ENCODE measurements around the gene CACNB2.

CACNB2 gene

GRCh38 chr10:18328941-18329340, 188.7 kb downstream of the CACNB2 start:
- DNase-seq (ENCODE audit: low read depth in 4 of 4, low spot score in 1 of 4), result no peak

GRCh38 chr10:18332048-18332447, 191.8 kb downstream of the CACNB2 start:
- DNase-seq (ENCODE audit: low read depth in 4 of 4, low spot score in 1 of 4), result no peak

- DNase-seq (ENCODE audit: low read depth in 4 of 4, low spot score in 1 of 4), result no peak
Observed at GRCh38 chr10:18332484-18332883, 192.3 kb downstream of the CACNB2 start.

- no peak for DNase-seq (ENCODE audit: low read depth in 4 of 4, low spot score in 1 of 4)
Observed at GRCh38 chr10:18333621-18334020, 193.4 kb downstream of the CACNB2 start.

GRCh38 chr10:18334116-18334867, 194.1 kb downstream of the CACNB2 start:
- no peak for DNase-seq (ENCODE audit: low read depth in 4 of 4, low spot score in 1 of 4)

GRCh38 chr10:18340496-18341051, 200.3 kb downstream of the CACNB2 start:
- no peak for DNase-seq (ENCODE audit: low read depth in 4 of 4, low spot score in 1 of 4)

GRCh38 chr10:18341055-18341454, 200.8 kb downstream of the CACNB2 start:
- DNase-seq (ENCODE audit: low read depth in 4 of 4, low spot score in 1 of 4), result no peak

GRCh38 chr10:18343573-18343972, 203.3 kb downstream of the CACNB2 start:
- no peak for DNase-seq (ENCODE audit: low read depth in 4 of 4, low spot score in 1 of 4)

GRCh38 chr10:18345308-18345707, 205.1 kb downstream of the CACNB2 start:
- DNase-seq (ENCODE audit: low read depth in 4 of 4, low spot score in 1 of 4), result no peak

- no peak for DNase-seq (ENCODE audit: low read depth in 4 of 4, low spot score in 1 of 4)
Observed at GRCh38 chr10:18350340-18350739, 210.1 kb downstream of the CACNB2 start.

GRCh38 chr10:18351421-18351820, 211.2 kb downstream of the CACNB2 start:
- DNase-seq (ENCODE audit: low read depth in 4 of 4, low spot score in 1 of 4), result no peak

GRCh38 chr10:18352175-18352574, 212.0 kb downstream of the CACNB2 start:
- DNase-seq (ENCODE audit: low read depth in 4 of 4, low spot score in 1 of 4), result no peak

GRCh38 chr10:18359812-18360211, 219.6 kb downstream of the CACNB2 start:
- no peak for DNase-seq (ENCODE audit: low read depth in 4 of 4, low spot score in 1 of 4)

- DNase-seq (ENCODE audit: low read depth in 4 of 4, low spot score in 1 of 4), result no peak
Observed at GRCh38 chr10:18362892-18363291, 222.7 kb downstream of the CACNB2 start.

GRCh38 chr10:18364987-18365775, 225.0 kb downstream of the CACNB2 start:
- no peak for DNase-seq (ENCODE audit: low read depth in 4 of 4, low spot score in 1 of 4)

- DNase-seq (ENCODE audit: low read depth in 4 of 4, low spot score in 1 of 4), result no peak
Observed at GRCh38 chr10:18367840-18368239, 227.6 kb downstream of the CACNB2 start.

GRCh38 chr10:18368273-18368672, 228.0 kb downstream of the CACNB2 start:
- no peak for DNase-seq (ENCODE audit: low read depth in 4 of 4, low spot score in 1 of 4)

- no peak for DNase-seq (ENCODE audit: low read depth in 4 of 4, low spot score in 1 of 4)
Observed at GRCh38 chr10:18368682-18369081, 228.5 kb downstream of the CACNB2 start.

GRCh38 chr10:18369859-18370473, 229.7 kb downstream of the CACNB2 start:
- no peak for DNase-seq (ENCODE audit: low read depth in 4 of 4, low spot score in 1 of 4)

- DNase-seq (ENCODE audit: low read depth in 4 of 4, low spot score in 1 of 4), result no peak
Observed at GRCh38 chr10:18376650-18377049, 236.4 kb downstream of the CACNB2 start.

GRCh38 chr10:18377898-18378297, 237.7 kb downstream of the CACNB2 start:
- no peak for DNase-seq (ENCODE audit: low read depth in 4 of 4, low spot score in 1 of 4)

- no peak for DNase-seq (ENCODE audit: low read depth in 4 of 4, low spot score in 1 of 4)
Observed at GRCh38 chr10:18378766-18379165, 238.5 kb downstream of the CACNB2 start.

Data from stimulated activated CD4-positive, alpha-beta T cell treated with anti-CD3 and anti-CD28 coated beads, Interleukin-1b, Interleukin-23, amount 100 ng/mL, for 24 hours (primary cell).